Measurements from ENCODE around the gene PHKA2.
"Not testable (repeated sequence)": the region's sequence is repeated elsewhere in the genome, so short reads cannot be mapped to it uniquely, and the experiment has no call there.

Gene PHKA2

DNA sequence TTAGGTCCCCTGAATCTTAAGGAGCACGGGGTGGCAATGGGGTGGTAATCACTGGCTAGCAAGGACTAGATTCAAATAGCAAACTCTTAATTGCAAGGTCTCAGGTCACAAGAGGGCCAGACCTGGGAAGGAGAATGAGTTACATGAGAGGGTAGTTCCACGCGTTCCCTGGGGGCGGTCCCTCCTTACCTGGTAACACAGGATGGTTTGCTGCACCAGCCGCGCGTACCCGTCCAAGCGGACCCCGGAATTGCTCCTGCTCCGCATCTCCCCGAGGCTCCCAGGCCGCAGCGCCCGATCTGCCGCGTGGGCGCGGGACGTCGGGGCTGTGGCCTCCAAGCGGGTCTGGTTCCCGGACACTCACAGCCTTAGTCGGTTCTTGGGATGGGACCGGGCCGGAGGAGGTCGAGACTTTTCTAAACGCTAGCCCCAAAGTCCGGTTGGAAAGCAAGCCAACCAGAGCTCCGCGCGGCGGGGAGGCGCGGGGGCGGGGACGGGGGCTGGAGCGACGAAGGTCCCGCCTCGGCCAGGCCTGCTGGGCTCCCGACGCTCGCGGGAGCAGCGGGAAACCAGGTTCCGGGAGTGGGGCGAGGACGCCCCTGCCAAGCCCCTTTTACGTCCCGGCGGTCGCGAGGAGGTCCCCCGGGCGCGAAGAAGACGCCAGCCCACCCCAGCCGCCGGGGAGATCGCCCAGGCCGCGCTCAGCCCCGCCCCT lies at the start of gene PHKA2:
Gene PHKA2, minus strand, starts transcription at position 449 of the 715 bp plus-strand sequence. Its CDS starts 182 bp downstream, at position 267.
- DNase-seq, result peak in 2 of 3 donors; percentile 61 to 81

- DNase-seq, result no peak
Measured at GRCh38 chrX:19030805-19031204, 46.9 kb upstream of the PHKA2 start.

DNA sequence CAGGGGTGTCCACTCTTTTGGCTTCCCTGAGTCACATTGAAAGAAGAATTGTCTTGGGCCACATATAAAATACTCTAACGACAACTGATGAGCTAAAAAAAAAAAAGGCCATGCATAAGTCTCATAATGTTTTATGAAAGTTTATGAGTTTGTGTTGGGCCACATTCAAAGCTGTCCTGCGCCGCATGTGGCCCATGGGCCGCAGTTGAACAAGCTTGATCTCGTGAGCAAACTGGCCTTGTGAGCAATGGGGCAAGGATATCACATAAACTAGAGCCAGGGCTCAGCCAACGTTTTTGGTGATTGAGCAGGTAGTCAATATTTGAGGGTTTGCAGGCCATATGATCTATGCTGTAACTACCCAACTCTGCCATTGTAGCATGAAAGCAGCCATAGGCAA lies 44.6 kb upstream of the PHKA2 start:
- no peak for DNase-seq

GRCh38 chrX:19024366-19024765 lies 40.5 kb upstream of the PHKA2 start:
- DNase-seq, result no peak

DNA sequence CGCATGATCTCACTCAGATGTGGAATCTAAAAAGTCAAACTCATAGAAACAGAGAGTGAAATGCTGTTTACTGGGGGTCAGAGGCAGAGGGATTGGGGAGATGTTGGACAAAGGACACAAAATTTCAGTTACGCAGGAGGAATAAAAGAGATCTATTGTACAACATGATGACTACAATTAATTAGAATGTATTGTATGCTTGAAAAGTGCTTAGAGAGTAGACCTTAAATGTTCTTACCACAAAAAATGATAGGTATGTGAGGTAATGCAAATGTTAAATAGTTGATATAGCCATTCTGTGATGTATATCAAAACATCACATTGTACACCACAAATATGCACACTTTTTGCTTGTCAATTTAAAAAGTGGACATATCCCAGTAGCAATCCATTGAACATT lies 36.1 kb upstream of the PHKA2 start:
- DNase-seq, result no peak

GRCh38 chrX:19017271-19017670 lies 33.4 kb upstream of the PHKA2 start:
- peak; percentile 35 to 44 (median 44) for DNase-seq

- not testable (repeated sequence) for DNase-seq
Measured at GRCh38 chrX:19016614-19017013, 32.7 kb upstream of the PHKA2 start.

GRCh38 chrX:19007868-19008267 lies 24.0 kb upstream of the PHKA2 start:
- DNase-seq, result no peak

GRCh38 chrX:19007011-19007410 lies 23.1 kb upstream of the PHKA2 start:
- DNase-seq, result no peak

- DNase-seq, result no peak
Measured at GRCh38 chrX:19005909-19006308, 22.0 kb upstream of the PHKA2 start.

DNA sequence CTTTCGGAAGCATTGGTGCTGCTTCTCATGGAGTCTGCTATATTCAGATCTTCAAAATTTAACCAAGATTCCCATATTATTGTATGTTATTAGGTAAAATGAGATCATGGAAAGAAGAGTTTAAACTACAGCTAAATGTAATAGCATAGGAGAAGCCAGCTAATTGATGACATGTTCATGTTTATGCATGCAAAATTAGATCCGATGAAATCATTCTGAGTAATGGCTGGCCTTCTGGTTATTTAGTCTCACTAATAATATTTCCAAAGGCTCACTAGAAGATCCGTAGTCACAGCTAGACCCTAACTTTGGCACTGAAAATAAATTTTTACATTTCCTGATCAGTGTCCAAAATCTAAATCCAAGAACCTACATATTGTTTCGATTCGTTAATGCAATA lies 19.8 kb upstream of the PHKA2 start:
- no peak for DNase-seq

DNA sequence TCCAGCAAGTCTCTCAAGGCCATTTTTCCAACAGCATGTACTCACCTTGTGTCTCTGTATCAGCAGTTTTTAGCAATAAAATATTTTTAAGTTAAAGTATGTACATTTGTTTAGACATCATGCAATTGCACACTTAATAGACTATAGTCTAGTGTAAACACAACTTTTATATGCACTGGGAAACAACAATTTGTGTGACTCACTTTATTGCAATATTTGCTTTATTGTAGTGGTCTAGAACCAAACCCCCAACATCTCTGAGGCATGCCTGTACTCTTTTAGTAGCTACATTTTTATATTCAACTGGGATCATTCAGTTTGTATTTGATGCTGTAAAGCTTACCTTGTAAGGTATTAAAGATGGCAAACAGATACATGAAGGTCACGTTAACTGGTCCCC lies 14.7 kb upstream of the PHKA2 start:
- no peak for DNase-seq

DNA sequence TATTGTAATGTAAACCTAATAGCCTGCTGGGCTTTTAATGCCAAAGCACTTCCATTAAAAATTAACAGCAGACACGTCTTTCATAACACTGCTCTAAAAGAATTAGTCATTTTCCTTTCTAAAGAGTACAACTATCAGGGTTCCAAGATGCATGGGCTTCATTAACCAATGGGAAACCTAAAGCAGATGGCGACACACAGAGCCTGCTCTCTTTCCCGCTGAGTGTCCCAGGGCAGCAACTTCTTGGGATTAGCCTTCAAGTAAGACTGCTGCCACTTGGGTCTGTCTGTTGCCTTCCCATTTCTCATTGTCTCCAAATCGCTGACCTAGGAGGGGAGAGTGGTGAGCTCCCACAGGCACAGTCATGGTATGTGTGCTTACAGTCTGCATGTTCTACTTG lies 14.0 kb upstream of the PHKA2 start:
- no peak for DNase-seq

DNA sequence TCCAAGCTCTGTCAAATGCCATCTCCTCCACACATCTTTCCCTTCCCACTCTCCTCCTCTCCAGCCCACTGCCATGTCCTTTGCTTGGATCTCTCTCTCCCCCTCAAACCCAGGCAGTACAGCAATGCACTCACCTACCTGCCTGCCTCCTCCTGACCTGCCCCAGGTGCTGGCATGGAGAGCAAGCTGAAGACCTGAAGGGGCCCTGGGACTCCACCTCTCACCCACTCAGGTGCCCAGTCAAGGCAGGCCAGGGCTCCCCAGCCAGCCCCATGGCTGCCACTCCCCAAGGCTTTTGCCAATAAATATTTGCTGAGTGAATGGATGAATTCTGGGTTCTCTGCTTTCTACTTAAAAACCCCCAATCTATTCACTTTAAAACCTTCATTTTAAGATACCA lies 12.6 kb upstream of the PHKA2 start:
- DNase-seq, result no peak

DNA sequence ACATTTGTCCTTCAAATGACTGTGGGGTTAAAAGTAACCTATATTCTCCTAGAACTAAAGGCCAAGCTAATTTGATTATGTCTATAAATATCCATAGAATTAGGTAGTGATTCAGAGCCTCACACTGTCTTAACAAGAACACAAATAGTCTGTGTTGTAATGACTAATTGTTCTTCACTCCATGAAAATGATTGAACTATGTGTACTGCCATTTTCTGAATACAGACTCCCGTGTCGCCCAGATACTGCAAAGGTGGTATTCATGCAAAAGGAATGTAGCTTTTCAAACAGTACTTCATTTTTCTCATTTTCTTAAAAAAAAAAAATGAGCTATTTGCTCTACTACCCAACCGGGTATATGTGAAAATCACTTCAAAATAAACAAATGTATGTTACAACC lies 11.3 kb upstream of the PHKA2 start:
- no peak for DNase-seq

DNA sequence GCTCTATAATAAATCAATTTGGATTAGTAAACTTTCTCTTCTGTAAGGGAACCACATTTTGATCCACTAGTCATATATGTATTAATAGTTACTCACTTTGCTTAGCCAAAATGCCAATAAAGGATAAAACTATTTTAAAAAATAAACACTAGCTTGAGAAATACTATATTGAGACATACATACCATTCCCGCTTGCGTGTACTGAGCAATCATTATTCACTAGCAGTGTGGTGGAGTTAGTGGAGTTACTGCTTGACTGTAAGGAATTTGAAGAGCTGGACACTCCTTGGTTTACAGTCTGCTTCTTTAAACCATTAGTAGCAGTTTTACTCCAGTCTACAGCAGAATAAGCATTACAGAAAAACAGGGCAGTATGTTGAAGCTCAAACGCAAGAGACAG lies 10.8 kb upstream of the PHKA2 start:
- DNase-seq, result no peak

- DNase-seq, result no peak
Measured at GRCh38 chrX:18992829-18993228, 8.9 kb upstream of the PHKA2 start.

DNA sequence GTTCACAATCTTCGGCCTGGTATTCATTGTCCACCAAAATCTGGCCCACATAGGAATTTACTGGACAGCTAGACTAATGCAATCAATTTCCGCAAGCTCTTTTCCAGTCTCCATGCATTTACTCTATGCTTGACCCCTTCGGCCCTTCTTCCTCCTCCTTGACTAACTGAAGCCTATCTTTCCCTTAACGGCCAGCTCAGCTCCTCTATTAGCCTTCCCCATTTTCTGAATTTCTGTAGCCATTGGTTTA lies 1.2 kb upstream of the PHKA2 start:
- DNase-seq, result peak; percentile 7 to 19 (median 14)

DNA sequence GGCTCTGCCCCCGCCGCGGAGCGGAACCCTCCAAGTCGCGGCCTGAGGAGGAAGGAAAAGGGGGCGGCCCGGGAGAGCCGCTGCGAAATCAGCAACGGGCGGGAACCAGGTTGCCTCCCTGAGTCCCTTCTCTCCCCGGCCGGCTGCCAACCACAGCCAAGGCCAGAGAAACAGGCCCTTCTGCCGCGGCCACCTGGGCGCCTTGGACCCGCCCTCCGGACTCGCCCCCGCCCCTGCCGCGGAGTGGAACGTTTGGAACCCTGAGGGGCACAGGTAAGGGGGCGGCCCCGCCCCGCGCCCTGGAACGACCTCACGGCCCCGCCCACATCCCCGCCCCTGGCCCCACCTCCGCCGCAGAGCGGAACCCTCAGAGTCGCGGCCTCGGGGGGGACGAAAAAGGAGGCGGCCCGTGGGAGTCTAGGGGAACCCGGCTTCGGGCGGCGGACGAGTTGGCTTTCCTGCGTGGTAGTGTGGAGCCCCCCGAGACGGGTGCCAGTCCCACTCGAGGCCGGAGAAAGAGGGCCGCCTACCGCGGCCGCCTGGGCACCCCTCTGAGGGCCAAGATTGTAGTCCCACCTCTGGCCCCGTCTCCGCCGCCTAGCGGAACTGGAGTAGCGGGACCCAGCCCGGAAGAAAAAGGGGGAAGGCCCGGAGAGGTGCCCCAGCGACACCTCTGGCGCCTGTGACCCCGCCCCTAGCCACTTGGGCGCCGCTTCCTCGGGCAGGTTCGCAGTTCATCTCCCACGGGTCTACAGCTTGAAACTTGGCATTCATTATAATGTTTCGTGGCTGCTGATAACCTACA lies 669 bp upstream of the PHKA2 start:
- DNase-seq, result peak; percentile 76 to 90 (median 79)

- no peak for DNase-seq
Measured at GRCh38 chrX:18981124-18981807, 2.6 kb downstream of the PHKA2 start.

- DNase-seq, result not testable (repeated sequence)
Measured at GRCh38 chrX:18980262-18980661, 3.7 kb downstream of the PHKA2 start.

- DNase-seq, result no peak
Measured at GRCh38 chrX:18974993-18975392, 8.9 kb downstream of the PHKA2 start.

DNA sequence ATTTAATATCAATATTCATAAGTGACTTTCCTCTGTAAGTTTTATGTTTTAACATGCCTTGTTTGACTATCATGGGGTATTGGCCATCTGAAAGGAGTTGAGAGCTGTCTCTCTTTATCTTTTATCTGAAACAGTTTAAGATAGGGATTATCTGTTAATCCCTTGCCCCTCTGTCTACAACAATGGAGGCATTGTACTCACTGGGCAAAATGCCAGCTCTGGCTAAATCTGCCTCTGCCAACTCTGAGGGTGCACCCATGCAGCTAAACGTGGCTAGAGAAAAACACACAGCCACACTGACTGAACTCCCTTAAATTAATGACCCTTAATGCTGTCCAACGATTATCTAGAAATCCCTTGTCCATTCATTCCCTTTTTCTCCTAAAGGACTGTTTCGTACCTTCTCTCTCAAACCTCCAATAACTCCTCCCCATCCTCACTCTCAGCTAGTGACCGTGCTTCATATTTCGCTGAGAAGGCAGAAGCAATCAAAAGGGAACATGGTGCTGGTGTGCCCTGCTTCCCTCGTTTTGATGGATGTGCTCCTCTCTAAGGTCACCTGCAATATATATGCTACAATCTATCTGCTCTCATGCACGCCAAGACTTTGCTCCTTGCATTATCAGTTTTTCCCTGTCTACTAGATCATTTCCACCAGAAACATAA lies 10.3 kb downstream of the PHKA2 start:
- DNase-seq, result no peak

GRCh38 chrX:18971506-18971905 lies 12.4 kb downstream of the PHKA2 start:
- DNase-seq, result no peak
